ENCODE data around the gene TAB2. TPM values are rescaled to one million over a fixed set of nuclear protein-coding genes. Genes with fewer than 3 reads are reported as not detected.

The TAB2 gene
- polyA plus RNA-seq, 3 donors: 3.1 to 32.0 (median 6.0) TPM

DNA sequence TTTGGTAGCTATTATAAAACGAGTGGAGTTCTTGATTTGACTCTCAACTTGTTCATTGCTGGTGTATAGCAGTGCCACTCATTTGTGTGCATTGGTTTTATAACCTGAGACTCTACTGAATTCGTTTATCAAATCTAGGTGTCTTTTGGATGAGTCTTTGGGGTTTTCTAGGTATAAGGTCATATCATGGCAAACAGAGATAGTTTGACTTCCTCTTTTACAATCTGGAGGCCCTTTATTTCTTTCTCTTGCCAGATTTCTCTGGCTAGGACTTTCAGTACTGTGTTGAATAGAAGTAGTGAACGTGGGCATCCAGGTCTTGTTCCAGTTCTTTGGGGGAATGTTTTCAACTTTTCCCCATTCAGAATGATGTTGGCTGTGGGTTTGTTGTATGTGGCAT, 121.3 kb downstream of the TAB2 start:
- no peak overlapping the region for H3K27ac ChIP-seq (ENCODE audit: low read depth in 1 of 2, low read length in 2 of 2)
- no peaks in the 10 kb centered on the region for H3K9me3 Mint-ChIP-seq
- no peak overlapping the region for H3K9ac ChIP-seq (ENCODE audit: insufficient read depth, low read length, poor library complexity, severe bottlenecking)
- H3K27ac Mint-ChIP-seq: no peak overlapping the region
- no peak overlapping the region for H3K4me3 Mint-ChIP-seq
- no peaks in the 10 kb centered on the region for H3K4me1 ChIP-seq (ENCODE audit: control insufficient read depth in 1 of 2, insufficient read depth in 2 of 2, low read length in 2 of 2)
- H3K4me3 ChIP-seq (replicated peaks in 1 of 3; ENCODE audit: low read depth in 2 of 3, low read length in 3 of 3): no peak overlapping the region
- H3K27me3 Mint-ChIP-seq (ENCODE audit: low read depth in 3 of 3): peaks cover 0 to 6% (median 2%) of the 10 kb centered on the region in 3 donors
- H3K27me3 ChIP-seq (ENCODE audit: control insufficient read depth in 2 of 2, insufficient read depth in 2 of 2, low read length in 2 of 2): no peaks in the 10 kb centered on the region
- H3K36me3 ChIP-seq (replicated peaks in 1 of 2; ENCODE audit: control insufficient read depth in 1 of 2, insufficient read depth in 2 of 2, low read length in 2 of 2): no peaks in the 10 kb centered on the region
- no peaks in the 10 kb centered on the region for H4K20me1 ChIP-seq (ENCODE audit: insufficient read depth, low read length)
- intact Hi-C loops (cut with micrococcal nuclease): no loop called here
- 40% methylated on average over 1 of the region's 3 CpGs for WGBS (ENCODE audit: insufficient coverage)
- no peaks in the 10 kb centered on the region for H3K36me3 Mint-ChIP-seq
- no peak overlapping the region for H3K4me2 ChIP-seq (replicated peaks; ENCODE audit: extremely low read depth, low read length, poor library complexity, severe bottlenecking)
- TF ChIP-seq, protein P1, sequence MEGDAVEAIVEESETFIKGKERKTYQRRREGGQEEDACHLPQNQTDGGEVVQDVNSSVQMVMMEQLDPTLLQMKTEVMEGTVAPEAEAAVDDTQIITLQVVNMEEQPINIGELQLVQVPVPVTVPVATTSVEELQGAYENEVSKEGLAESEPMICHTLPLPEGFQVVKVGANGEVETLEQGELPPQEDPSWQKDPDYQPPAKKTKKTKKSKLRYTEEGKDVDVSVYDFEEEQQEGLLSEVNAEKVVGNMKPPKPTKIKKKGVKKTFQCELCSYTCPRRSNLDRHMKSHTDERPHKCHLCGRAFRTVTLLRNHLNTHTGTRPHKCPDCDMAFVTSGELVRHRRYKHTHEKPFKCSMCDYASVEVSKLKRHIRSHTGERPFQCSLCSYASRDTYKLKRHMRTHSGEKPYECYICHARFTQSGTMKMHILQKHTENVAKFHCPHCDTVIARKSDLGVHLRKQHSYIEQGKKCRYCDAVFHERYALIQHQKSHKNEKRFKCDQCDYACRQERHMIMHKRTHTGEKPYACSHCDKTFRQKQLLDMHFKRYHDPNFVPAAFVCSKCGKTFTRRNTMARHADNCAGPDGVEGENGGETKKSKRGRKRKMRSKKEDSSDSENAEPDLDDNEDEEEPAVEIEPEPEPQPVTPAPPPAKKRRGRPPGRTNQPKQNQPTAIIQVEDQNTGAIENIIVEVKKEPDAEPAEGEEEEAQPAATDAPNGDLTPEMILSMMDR (IDR thresholded peaks at IDR 0.05): no peak
- peaks cover 2% of the 10 kb centered on the region for H3K4me1 Mint-ChIP-seq
- H3K79me2 ChIP-seq (ENCODE audit: insufficient read depth, low read length): no peaks in the 10 kb centered on the region
- H3K9me3 ChIP-seq (replicated peaks in 1 of 2; ENCODE audit: control insufficient read depth in 1 of 2, insufficient read depth in 1 of 2, low read length in 2 of 2): no peaks in the 10 kb centered on the region
- DNase-seq: no peak
- no peak overlapping the region for H2AFZ ChIP-seq (ENCODE audit: insufficient read depth, low read depth, low read length, poor library complexity, severe bottlenecking)

DNA sequence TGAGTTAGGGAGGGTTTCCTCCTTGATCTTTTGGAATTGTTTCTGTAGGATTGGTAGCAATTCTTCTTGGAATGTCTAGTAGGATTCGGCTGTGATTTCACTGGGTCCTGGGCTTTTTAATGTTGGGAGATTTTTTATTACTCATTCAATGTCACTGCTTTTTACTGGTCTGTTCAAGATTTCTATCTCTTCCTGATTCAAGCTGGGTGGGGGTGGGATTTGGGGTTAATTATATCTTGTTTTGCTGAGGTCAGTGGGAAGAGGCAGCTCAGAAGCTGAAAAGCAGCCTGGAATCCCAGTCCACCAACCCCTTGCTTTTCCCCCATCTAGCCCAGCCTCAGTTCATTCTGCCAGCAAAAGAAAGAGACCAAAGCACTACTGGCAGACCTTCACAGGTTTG, 122.1 kb downstream of the TAB2 start:
- DNase-seq: no peak
- WGBS (ENCODE audit: insufficient coverage): no CpG with 5 or more reads among the region's 1 CpG
- Mint-ChIP-seq H3K4me1 (peaks cover 2% of the 10 kb centered on the region), H3K27ac (peak overlapping the region in 1 of 7 donors; percentile 14), H3K4me3 (no peak overlapping the region), H3K27me3 (ENCODE audit: low read depth in 3 of 3) (peaks cover 0 to 6% (median 2%) of the 10 kb centered on the region in 3 donors), H3K36me3 (peaks cover 0 to 2% of the 10 kb centered on the region in 2 donors), H3K9me3 (peaks cover 0 to 6% (median 3%) of the 10 kb centered on the region in 7 donors)
- H3K9ac ChIP-seq (ENCODE audit: insufficient read depth, low read length, poor library complexity, severe bottlenecking): no peak overlapping the region
- intact Hi-C loops (cut with micrococcal nuclease): no loop called here
- H3K79me2 ChIP-seq (ENCODE audit: insufficient read depth, low read length): no peaks in the 10 kb centered on the region
- H3K4me2 ChIP-seq (replicated peaks; ENCODE audit: extremely low read depth, low read length, poor library complexity, severe bottlenecking): no peak overlapping the region
- H3K27ac ChIP-seq (ENCODE audit: low read depth in 1 of 2, low read length in 2 of 2): no peak overlapping the region
- TF ChIP-seq, protein P1 (IDR thresholded peaks at IDR 0.05): no peak
- no peak overlapping the region for H2AFZ ChIP-seq (ENCODE audit: insufficient read depth, low read depth, low read length, poor library complexity, severe bottlenecking)
- H4K20me1 ChIP-seq (ENCODE audit: insufficient read depth, low read length): no peaks in the 10 kb centered on the region
- no peak overlapping the region for H3K4me3 ChIP-seq (replicated peaks in 1 of 3; ENCODE audit: low read depth in 2 of 3, low read length in 3 of 3)
- H3K27me3 ChIP-seq (ENCODE audit: control insufficient read depth in 2 of 2, insufficient read depth in 2 of 2, low read length in 2 of 2): no peaks in the 10 kb centered on the region
- H3K4me1 ChIP-seq (ENCODE audit: control insufficient read depth in 1 of 2, insufficient read depth in 2 of 2, low read length in 2 of 2): no peaks in the 10 kb centered on the region
- H3K9me3 ChIP-seq (replicated peaks in 1 of 2; ENCODE audit: control insufficient read depth in 1 of 2, insufficient read depth in 1 of 2, low read length in 2 of 2): no peaks in the 10 kb centered on the region
- H3K36me3 ChIP-seq (replicated peaks in 1 of 2; ENCODE audit: control insufficient read depth in 1 of 2, insufficient read depth in 2 of 2, low read length in 2 of 2): no peaks in the 10 kb centered on the region
